HCT116 (cell line): ENCODE measurements around the gene PLCD1. TPM values are rescaled to one million over a fixed set of nuclear protein-coding genes. Genes with fewer than 3 reads are reported as not detected.
A peak's percentile ranks its signal among the peaks of the same experiment; 100 is the strongest.

ENCODE experiments used
- ATAC-seq: fragments of 200-7000 bp; cut with Tn5 transposase; 2 replicates; pipeline ENCODE4 v1.9.1; 2020; ENCODE audit warnings: mild to moderate bottlenecking, moderate library complexity
- BruUV-seq: library from RNA; stranded (reverse); fragments of 400-500 nt; replicated peaks from 2 replicates; lab custom pipeline; 2021; lab: Mats Ljungman, UMichigan
- CTCF ChIA-PET: fragments of 300-600 bp; sonication (Branson Sonifier 250); formaldehyde crosslinking; loops from one replicate; lab custom pipeline; 2021; ENCODE audit warnings: antibody characterized with exemption; lab: Charles Lee
- POLR2A ChIA-PET: fragments of 300-600, 350-600 bp; sonication (Branson Sonifier 250); formaldehyde crosslinking; loops from one replicate; lab custom pipeline; 2021; ENCODE audit warnings: antibody characterized with exemption; lab: Charles Lee
- RAD21 ChIA-PET, 2 experiments: fragments of 300-600 bp; sonication (Branson Sonifier 250); formaldehyde crosslinking; loops; one replicate each; lab custom pipeline; 2023; ENCODE audit warnings: low total read pairs in 2 of 2; ENCODE audit not compliant: uncharacterized antibody in 2 of 2, unreplicated experiment in 2 of 2, low non-redundant PET in 1 of 2; lab: Charles Lee
- DNase-seq: peaks from one replicate; pipeline ENCODE4 v3.0.0-alpha.2; 2010; ENCODE audit warnings: low read depth, low spot score
- H2AFZ ChIP-seq: fragments of 200-600 bp; shearing (Covaris generic), sonication (generic); 2 replicates; pipeline ENCODE4 v1.6.1; 2017; ENCODE audit warnings: low read depth, mixed run types, mixed read lengths, antibody characterized with exemption, low read length; ENCODE audit not compliant: poor library complexity, severe bottlenecking
- H3K27ac ChIP-seq: 2 replicates; pipeline ENCODE4 v1.5.1; 2012; ENCODE audit warnings: low read depth, low read length
- H3K27me3 ChIP-seq: fragments of 200-600 bp; sonication (generic); 2 replicates; pipeline ENCODE4 v1.6.1; 2016; ENCODE audit warnings: mixed run types, low read length, mixed read lengths; ENCODE audit not compliant: insufficient read depth
- H3K36me3 ChIP-seq, 2 experiments: fragments of 200-500 bp in 1 of 2; fragments of 200-600 bp in 1 of 2; sonication (Bioruptor generic) in 1 of 2; sonication (generic) in 1 of 2; 2 replicates each; pipeline versions ENCODE4 v1.5.1 to v1.6.1; 2014 to 2016; ENCODE audit warnings: low read length in 2 of 2, inconsistent platforms in 1 of 2, mixed read lengths in 1 of 2, mixed run types in 1 of 2; ENCODE audit not compliant: insufficient read depth in 2 of 2, control insufficient read depth in 1 of 2
- H3K4me1 ChIP-seq, 2 experiments: fragments of 200-600 bp in 1 of 2; sonication (generic) in 1 of 2; 2 replicates each; pipeline versions ENCODE4 v1.5.1 to v1.6.1; 2012 to 2017; ENCODE audit warnings: low read length in 2 of 2, inconsistent platforms in 1 of 2, mild to moderate bottlenecking in 1 of 2, mixed read lengths in 1 of 2, mixed run types in 1 of 2, moderate library complexity in 1 of 2; ENCODE audit not compliant: insufficient read depth in 2 of 2, control insufficient read depth in 1 of 2
- H3K4me2 ChIP-seq: fragments of 200-600 bp; sonication (generic); 2 replicates; pipeline ENCODE4 v1.6.1; 2017; ENCODE audit warnings: mixed run types, low read length, mixed read lengths
- H3K4me3 ChIP-seq, 2 experiments: fragments of 200-600 bp in 1 of 2; sonication (generic) in 1 of 2; replicated peaks in 1 of 2; 2 replicates each; pipeline ENCODE4 v1.5.1; 2011 to 2016; ENCODE audit warnings: low read length in 2 of 2, control low read depth in 1 of 2, low read depth in 1 of 2, mild to moderate bottlenecking in 1 of 2, mixed read lengths in 1 of 2, mixed run types in 1 of 2
- H3K79me2 ChIP-seq: fragments of 200-600 bp; sonication (generic); 2 replicates; pipeline ENCODE4 v1.6.1; 2017; ENCODE audit warnings: mild to moderate bottlenecking, mixed run types, low read length, moderate library complexity, mixed read lengths; ENCODE audit not compliant: insufficient read depth
- H3K9ac ChIP-seq: fragments of 200-600 bp; sonication (generic); 2 replicates; pipeline ENCODE4 v1.6.1; 2016; ENCODE audit warnings: low read length, mixed read lengths
- H3K9me2 ChIP-seq: fragments of 200-600 bp; sonication (generic), shearing (Covaris generic); 2 replicates; pipeline ENCODE4 v1.6.1; 2017; ENCODE audit warnings: mixed run types, mild to moderate bottlenecking, moderate library complexity; ENCODE audit not compliant: insufficient read depth
- H3K9me3 ChIP-seq, 2 experiments: fragments of 200-500 bp in 1 of 2; fragments of 200-600 bp in 1 of 2; sonication (Bioruptor generic) in 1 of 2; sonication (generic) in 1 of 2; 2 replicates each; pipeline ENCODE4 v1.6.1; 2014 to 2017; ENCODE audit warnings: low read length in 2 of 2, mixed read lengths in 2 of 2, inconsistent platforms in 1 of 2, low read depth in 1 of 2, mild to moderate bottlenecking in 1 of 2, mixed run types in 1 of 2, moderate library complexity in 1 of 2; ENCODE audit not compliant: control insufficient read depth in 1 of 2, insufficient read depth in 1 of 2
- H4K20me1 ChIP-seq: fragments of 200-600 bp; sonication (generic), shearing (Covaris generic); 2 replicates; pipeline ENCODE4 v1.6.1; 2017; ENCODE audit warnings: mixed run types, mild to moderate bottlenecking, moderate library complexity; ENCODE audit not compliant: insufficient read depth
- ZNF274 ChIP-seq: fragments of 200-500 bp; sonication (Bioruptor generic); IDR thresholded peaks from 2 replicates; pipeline ENCODE4 v1.6.1; 2014; ENCODE audit warnings: mild to moderate bottlenecking, low read depth, low read length, inconsistent platforms
- intact Hi-C: fragments of 100-400 bp; cut with micrococcal nuclease; formaldehyde crosslinking; loops from 2 replicates; pipeline ENCODE4 v1.10.0; 2022
- total RNA-seq: library from RNA; stranded (reverse); gene quantifications from one replicate; pipeline ENCODE4 v1.2.1, GENCODE V29; 2021; ENCODE audit not compliant: unreplicated experiment
- TF ChIP-seq, protein P1 (sequence below): IDR thresholded peaks from 2 replicates; pipeline ENCODE4 v1.6.1; 2011; ENCODE audit warnings: mild to moderate bottlenecking, low read length, moderate library complexity; ENCODE audit not compliant: insufficient replicate concordance; ENCODE audit errors: extremely low read depth
- TF ChIP-seq, protein P2 (sequence below): IDR thresholded peaks from 2 replicates; pipeline ENCODE4 v1.6.1; 2012
- TF ChIP-seq, protein P3 (sequence below), 3 experiments: fragments of 200-600 bp in 1 of 3; sonication (generic) in 1 of 3; IDR thresholded peaks in 2 of 3; conservative IDR thresholded peaks in 1 of 3; 2 replicates each; pipeline ENCODE4 v1.5.1; 2012 to 2017; ENCODE audit warnings: low read depth in 2 of 3, low read length in 2 of 3, antibody characterized with exemption in 1 of 3, borderline replicate concordance in 1 of 3, control low read depth in 1 of 3, mild to moderate bottlenecking in 1 of 3, mixed read lengths in 1 of 3, mixed run types in 1 of 3, moderate library complexity in 1 of 3; ENCODE audit not compliant: insufficient read depth in 1 of 3

The PLCD1 gene
- total RNA-seq, 1 experiment from 2014 or later, result 15.9 TPM

DNA sequence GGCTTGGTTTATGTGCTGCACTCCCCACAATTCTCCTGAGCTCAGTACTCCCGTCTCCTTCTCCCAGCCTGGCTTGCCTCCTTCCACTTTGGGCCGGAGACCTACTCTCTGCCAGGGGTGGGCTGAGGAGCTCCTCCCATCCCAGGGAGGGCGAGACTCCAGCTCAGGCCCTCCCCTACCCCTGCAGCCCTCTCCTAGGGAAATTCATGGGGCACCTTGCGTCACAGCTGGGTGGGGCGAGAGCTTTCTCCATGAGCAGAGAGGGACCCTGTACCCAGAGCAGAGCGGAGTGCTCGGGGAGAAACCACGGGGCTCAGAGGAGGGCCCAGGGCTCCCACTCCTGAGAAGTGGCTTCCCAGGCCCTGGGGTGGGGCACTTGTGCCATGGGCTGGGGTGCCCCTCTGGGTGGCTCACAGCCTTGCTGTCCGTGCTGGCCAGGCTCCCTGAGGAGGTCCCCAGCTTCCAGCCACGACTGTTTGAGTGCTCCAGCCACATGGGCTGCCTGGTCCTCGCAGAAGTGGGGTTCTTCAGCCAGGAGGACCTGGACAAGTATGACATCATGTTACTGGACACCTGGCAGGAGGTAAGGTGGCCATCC lies 25.5 kb downstream of the PLCD1 start (continued):
- TF ChIP-seq, protein P1, sequence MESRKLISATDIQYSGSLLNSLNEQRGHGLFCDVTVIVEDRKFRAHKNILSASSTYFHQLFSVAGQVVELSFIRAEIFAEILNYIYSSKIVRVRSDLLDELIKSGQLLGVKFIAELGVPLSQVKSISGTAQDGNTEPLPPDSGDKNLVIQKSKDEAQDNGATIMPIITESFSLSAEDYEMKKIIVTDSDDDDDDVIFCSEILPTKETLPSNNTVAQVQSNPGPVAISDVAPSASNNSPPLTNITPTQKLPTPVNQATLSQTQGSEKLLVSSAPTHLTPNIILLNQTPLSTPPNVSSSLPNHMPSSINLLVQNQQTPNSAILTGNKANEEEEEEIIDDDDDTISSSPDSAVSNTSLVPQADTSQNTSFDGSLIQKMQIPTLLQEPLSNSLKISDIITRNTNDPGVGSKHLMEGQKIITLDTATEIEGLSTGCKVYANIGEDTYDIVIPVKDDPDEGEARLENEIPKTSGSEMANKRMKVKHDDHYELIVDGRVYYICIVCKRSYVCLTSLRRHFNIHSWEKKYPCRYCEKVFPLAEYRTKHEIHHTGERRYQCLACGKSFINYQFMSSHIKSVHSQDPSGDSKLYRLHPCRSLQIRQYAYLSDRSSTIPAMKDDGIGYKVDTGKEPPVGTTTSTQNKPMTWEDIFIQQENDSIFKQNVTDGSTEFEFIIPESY, result no peak

DNA sequence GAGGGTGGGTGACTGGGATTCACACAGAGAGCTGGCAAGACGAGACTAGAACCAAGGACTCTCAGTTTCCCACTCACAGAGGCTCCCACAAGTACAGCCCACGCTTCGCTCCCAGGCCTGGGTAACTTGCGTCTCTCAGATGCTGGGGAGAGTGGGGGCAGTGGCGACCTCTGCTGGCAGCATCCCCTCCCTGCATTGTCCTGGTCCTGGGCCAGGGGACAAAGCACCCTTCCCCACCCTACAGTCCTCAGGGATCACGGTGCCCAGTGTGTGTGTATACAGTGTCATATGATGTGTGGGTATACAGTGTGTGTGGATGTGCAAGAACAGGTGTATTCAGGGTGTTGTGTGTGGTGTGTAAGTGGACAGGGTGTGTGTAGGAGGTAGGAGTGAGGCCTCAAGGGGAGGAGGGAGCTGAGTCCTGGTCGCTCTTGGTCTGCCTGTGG lies 26.0 kb downstream of the PLCD1 start:
- Histone ChIP-seq H4K20me1 (no peaks in the 10 kb centered on the region), H3K4me2 (no peak overlapping the region), H3K27me3 (no peaks in the 10 kb centered on the region), H3K4me1 (peaks cover 6 to 34% of the 10 kb centered on the region in 2 experiments), H3K27ac (no peak overlapping the region), H3K9me2 (no peaks in the 10 kb centered on the region), H3K79me2 (no peaks in the 10 kb centered on the region), H3K36me3 (no peaks in the 10 kb centered on the region), H2AFZ (no peak overlapping the region), H3K9ac (no peak overlapping the region), H3K9me3 (no peaks in the 10 kb centered on the region), H3K4me3 (no peak overlapping the region)
- peak; percentile 47 for ATAC-seq
- intact Hi-C loops, result loop anchor here (1.0 to 2.0 kb wide), 2 partner anchors 29 to 149 kb away; no protein-coding TSS in a partner anchor
- RAD21 ChIA-PET, result interaction anchor here in 1 of 2 experiments (0.5 kb wide), 1 partner anchor 169 kb away, joined by 3 read pairs; no protein-coding TSS in a partner anchor
- DNase-seq, result no peak
- CTCF ChIA-PET, result interaction anchor here (0.9 to 1.6 kb wide), 8 partner anchors 10 to 659 kb away, joined by 3 to 8 read pairs (median 4); no protein-coding TSS in a partner anchor
- no TSS peak for BruUV-seq
- TF ChIP-seq, protein P2, sequence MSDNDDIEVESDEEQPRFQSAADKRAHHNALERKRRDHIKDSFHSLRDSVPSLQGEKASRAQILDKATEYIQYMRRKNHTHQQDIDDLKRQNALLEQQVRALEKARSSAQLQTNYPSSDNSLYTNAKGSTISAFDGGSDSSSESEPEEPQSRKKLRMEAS, result no peak
- TF ChIP-seq ZNF274, result no peak
- TF ChIP-seq, protein P3, sequence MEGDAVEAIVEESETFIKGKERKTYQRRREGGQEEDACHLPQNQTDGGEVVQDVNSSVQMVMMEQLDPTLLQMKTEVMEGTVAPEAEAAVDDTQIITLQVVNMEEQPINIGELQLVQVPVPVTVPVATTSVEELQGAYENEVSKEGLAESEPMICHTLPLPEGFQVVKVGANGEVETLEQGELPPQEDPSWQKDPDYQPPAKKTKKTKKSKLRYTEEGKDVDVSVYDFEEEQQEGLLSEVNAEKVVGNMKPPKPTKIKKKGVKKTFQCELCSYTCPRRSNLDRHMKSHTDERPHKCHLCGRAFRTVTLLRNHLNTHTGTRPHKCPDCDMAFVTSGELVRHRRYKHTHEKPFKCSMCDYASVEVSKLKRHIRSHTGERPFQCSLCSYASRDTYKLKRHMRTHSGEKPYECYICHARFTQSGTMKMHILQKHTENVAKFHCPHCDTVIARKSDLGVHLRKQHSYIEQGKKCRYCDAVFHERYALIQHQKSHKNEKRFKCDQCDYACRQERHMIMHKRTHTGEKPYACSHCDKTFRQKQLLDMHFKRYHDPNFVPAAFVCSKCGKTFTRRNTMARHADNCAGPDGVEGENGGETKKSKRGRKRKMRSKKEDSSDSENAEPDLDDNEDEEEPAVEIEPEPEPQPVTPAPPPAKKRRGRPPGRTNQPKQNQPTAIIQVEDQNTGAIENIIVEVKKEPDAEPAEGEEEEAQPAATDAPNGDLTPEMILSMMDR (IDR thresholded peaks at IDR 0.05 in 2 of 3, conservative IDR thresholded peaks at IDR 0.05 in 1 of 3; ENCODE audit: borderline replicate concordance in 1 of 3, insufficient read depth in 1 of 3, low read depth in 2 of 3, low read length in 2 of 3), result peak in 2 of 3 experiments; percentile 98; a peak in 4 of 6 replicates
- POLR2A ChIA-PET, result no interaction called here
